ENCODE measurements around the gene CYB5R4. TPM values are rescaled to one million over a fixed set of nuclear protein-coding genes. Genes with fewer than 3 reads are reported as not detected.

Gene CYB5R4
- total and polyA plus RNA-seq, 2 of the 8 experiments (the other 6 are each of a cell fraction or from before 2014, with no cell fraction given) = 2.8 to 14.6 TPM

- H2BK20ac ChIP-seq (ENCODE audit: low read length) = no peak overlapping the region
- no peak overlapping the region for H4K5ac ChIP-seq (ENCODE audit: insufficient read length, low read depth, low read length)
- peaks cover 13 to 19% of the 10 kb centered on the region in 2 experiments; a peak in 3 of 4 replicates for H3K9me3 ChIP-seq (ENCODE audit: insufficient read depth in 2 of 2, low read depth in 1 of 2, low read length in 1 of 2)
- H3K4me2 ChIP-seq (ENCODE audit: insufficient read depth in 1 of 2, low read depth in 2 of 2, low read length in 2 of 2) = no peak overlapping the region
- no peaks in the 10 kb centered on the region for H4K20me1 ChIP-seq (replicated peaks in 1 of 2; ENCODE audit: control insufficient read depth in 1 of 2, insufficient read depth in 2 of 2, low read length in 2 of 2)
- H3K79me1 ChIP-seq (ENCODE audit: low read depth, low read length) = no peaks in the 10 kb centered on the region
- no peak overlapping the region for H3K14ac ChIP-seq (ENCODE audit: insufficient read length)
- H2AFZ ChIP-seq (ENCODE audit: low read length) = no peak overlapping the region
- H2BK120ac ChIP-seq (replicated peaks; ENCODE audit: low read depth, low read length) = no peak overlapping the region
- no peak for DNase-seq (ENCODE audit: low read depth in 1 of 2, low spot score in 2 of 2)
- no peak for TF ChIP-seq BACH1 (IDR thresholded peaks at IDR 0.05; ENCODE audit: low read length)
- TF ChIP-seq YY1 (IDR thresholded peaks at IDR 0.05; ENCODE audit: low read depth, low read length) = no peak
- no peak for TF ChIP-seq TEAD4 (IDR thresholded peaks at IDR 0.05; ENCODE audit: low read depth, low read length)
- TF ChIP-seq, protein P1, sequence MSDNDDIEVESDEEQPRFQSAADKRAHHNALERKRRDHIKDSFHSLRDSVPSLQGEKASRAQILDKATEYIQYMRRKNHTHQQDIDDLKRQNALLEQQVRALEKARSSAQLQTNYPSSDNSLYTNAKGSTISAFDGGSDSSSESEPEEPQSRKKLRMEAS (IDR thresholded peaks at IDR 0.05) = no peak
- no peak for TF ChIP-seq TAF1 (IDR thresholded peaks at IDR 0.05; ENCODE audit: low read depth, low read length)
- no peak for TF ChIP-seq CREB1 (IDR thresholded peaks at IDR 0.05)
- TF ChIP-seq MAFK (IDR thresholded peaks at IDR 0.05; ENCODE audit: low read depth, low read length) = no peak
- no peak for TF ChIP-seq HDAC6 (IDR thresholded peaks at IDR 0.05; ENCODE audit: low read depth, low read length)
- H2BK12ac ChIP-seq (ENCODE audit: low read depth, low read length) = no peak overlapping the region
- no peaks in the 10 kb centered on the region for H3K23me2 ChIP-seq (ENCODE audit: low read depth, low read length)
- H3K9ac ChIP-seq (replicated peaks in 1 of 4; ENCODE audit: extremely low read depth in 1 of 4, low read depth in 3 of 4, low read length in 3 of 4) = no peak overlapping the region
- POLR2A ChIA-PET (ENCODE audit: partially characterized antibody) = no interaction called here
- H4K8ac ChIP-seq (ENCODE audit: extremely low read depth, insufficient read depth, low read length) = no peak overlapping the region
- FAIRE-seq = no peak
- no peaks in the 10 kb centered on the region for H3K27me3 ChIP-seq (replicated peaks in 1 of 4; ENCODE audit: control insufficient read depth in 3 of 4, extremely low read depth in 1 of 4, insufficient read depth in 3 of 4, low read length in 3 of 4)
- peaks cover 0 to 30% (median 18%) of the 10 kb centered on the region in 4 experiments; a peak in 5 of 8 replicates for H3K36me3 ChIP-seq (ENCODE audit: control insufficient read depth in 2 of 4, insufficient read depth in 4 of 4, low read length in 3 of 4)
- no peak overlapping the region for H2BK15ac ChIP-seq (ENCODE audit: low read length)
- no peak overlapping the region for H4K91ac ChIP-seq (replicated peaks; ENCODE audit: insufficient read length, low read length)
- no peak overlapping the region for H3K23ac ChIP-seq (ENCODE audit: insufficient read length)
- H3K18ac ChIP-seq (ENCODE audit: extremely low read depth, low read length) = no peak overlapping the region
- CTCF ChIA-PET (ENCODE audit: partially characterized antibody) = no interaction called here
- no peak overlapping the region for H2AK5ac ChIP-seq (ENCODE audit: low read depth, low read length)
- H3K4ac ChIP-seq (replicated peaks; ENCODE audit: insufficient read length, low read depth, low read length) = no peak overlapping the region
- no peak overlapping the region for H3K4me3 ChIP-seq (ENCODE audit: extremely low read depth in 1 of 4, insufficient read depth in 2 of 4, low read depth in 3 of 4, low read length in 4 of 4)
- no peaks in the 10 kb centered on the region for H3K4me1 ChIP-seq (replicated peaks in 1 of 4; ENCODE audit: control insufficient read depth in 3 of 4, insufficient read depth in 4 of 4, low read length in 3 of 4)
- H2BK5ac ChIP-seq (ENCODE audit: low read depth, low read length) = no peak overlapping the region
- peaks cover 0 to 12% of the 10 kb centered on the region in 2 experiments; a peak in 3 of 4 replicates for H3K79me2 ChIP-seq (ENCODE audit: control insufficient read depth in 1 of 2, insufficient read depth in 2 of 2, low read length in 2 of 2)
- no peak overlapping the region for H3K56ac ChIP-seq (replicated peaks; ENCODE audit: insufficient read length, low read depth, low read length)
- H3K27ac ChIP-seq (ENCODE audit: low read depth, low read length) = no peak overlapping the region
These were observed 7.6 kb downstream of the CYB5R4 start for GRCh38 chr6:83867043-83867442.
